SK-N-SH (cell line): ENCODE data around the gene IL1R2. TPM values are rescaled to one million over a fixed set of nuclear protein-coding genes. Genes with fewer than 3 reads are reported as not detected.
A peak's percentile ranks its signal among the peaks of the same experiment; 100 is the strongest.

ENCODE experiments used
- CTCF ChIA-PET: fragments of 300-600, 350-600 bp; formaldehyde crosslinking; extraction: SDS; loops from one replicate; lab custom pipeline; 2021; lab: Yijun Ruan, JAX
- POLR2A ChIA-PET: fragments of 350-600 bp; sonication (Branson Sonifier 250); formaldehyde crosslinking; extraction: SDS; loops from one replicate; lab custom pipeline; 2020; ENCODE audit warnings: antibody characterized with exemption, inconsistent platforms; lab: Yijun Ruan, JAX
- DNase-seq: peaks from one replicate; pipeline ENCODE4 v3.0.0; 2012
- H2AFZ ChIP-seq: fragments of 200-600 bp; sonication (generic); 2 replicates; pipeline ENCODE4 v1.8.1; 2016; ENCODE audit warnings: antibody characterized with exemption, mild to moderate bottlenecking, low read depth
- H3F3A ChIP-seq: fragments of 200-600 bp; sonication (generic); replicated peaks from 2 replicates; pipeline ENCODE3; 2016; ENCODE audit warnings: antibody characterized with exemption, mild to moderate bottlenecking; ENCODE audit not compliant: insufficient read depth
- H3K27ac ChIP-seq, 2 experiments: fragments of 200-500 bp in 1 of 2; fragments of 200-600 bp in 1 of 2; sonication (Bioruptor generic) in 1 of 2; sonication (generic), shearing (Covaris generic) in 1 of 2; 2 replicates each; pipeline versions ENCODE4 v1.5.1 to v1.6.1; 2014 to 2016; ENCODE audit warnings: low read depth in 2 of 2, inconsistent platforms in 1 of 2, low read length in 1 of 2, mild to moderate bottlenecking in 1 of 2, mixed read lengths in 1 of 2
- H3K27me3 ChIP-seq: fragments of 200-600 bp; sonication (generic), shearing (Covaris generic); 2 replicates; pipeline ENCODE4 v1.6.1; 2016; ENCODE audit warnings: mixed run types; ENCODE audit not compliant: insufficient read depth
- H3K36me3 ChIP-seq, 2 experiments: fragments of 200-500 bp in 1 of 2; fragments of 200-600 bp in 1 of 2; sonication (Bioruptor generic) in 1 of 2; sonication (generic) in 1 of 2; replicated peaks in 1 of 2; 2 replicates each; pipeline versions ENCODE3 to v1.5.1; 2014 to 2016; ENCODE audit warnings: low read length in 1 of 2, mild to moderate bottlenecking in 1 of 2; ENCODE audit not compliant: insufficient read depth in 2 of 2, control insufficient read depth in 1 of 2
- H3K4me1 ChIP-seq, 2 experiments: fragments of 200-500 bp in 1 of 2; fragments of 200-600 bp in 1 of 2; sonication (Bioruptor generic) in 1 of 2; sonication (generic), shearing (Covaris generic) in 1 of 2; 2 replicates each; pipeline versions ENCODE4 v1.5.1 to v1.6.1; 2014 to 2016; ENCODE audit warnings: low read depth in 1 of 2, low read length in 1 of 2, mixed run types in 1 of 2; ENCODE audit not compliant: insufficient read depth in 2 of 2, control insufficient read depth in 1 of 2
- H3K4me2 ChIP-seq: fragments of 200-600 bp; sonication (generic), shearing (Covaris generic); 2 replicates; pipeline ENCODE4 v1.6.1; 2017; ENCODE audit warnings: mixed run types
- H3K4me3 ChIP-seq, 2 experiments: fragments of 200-500 bp in 1 of 2; fragments of 200-600 bp in 1 of 2; sonication (Bioruptor generic) in 1 of 2; sonication (generic), shearing (Covaris generic) in 1 of 2; 2 replicates each; pipeline versions ENCODE4 v1.5.1 to v1.8.1; 2014 to 2016; ENCODE audit warnings: low read depth in 2 of 2, inconsistent platforms in 1 of 2, low read length in 1 of 2, mild to moderate bottlenecking in 1 of 2, mixed read lengths in 1 of 2, moderate library complexity in 1 of 2
- H3K79me2 ChIP-seq: fragments of 200-600 bp; sonication (generic); 2 replicates; pipeline ENCODE4 v1.8.1; 2017; ENCODE audit warnings: mild to moderate bottlenecking; ENCODE audit not compliant: insufficient read depth
- H3K9ac ChIP-seq: fragments of 200-600 bp; sonication (generic); 2 replicates; pipeline ENCODE4 v1.6.1; 2017; ENCODE audit warnings: mixed run types
- H3K9me2 ChIP-seq: fragments of 200-600 bp; sonication (generic); 2 replicates; pipeline ENCODE4 v1.6.1; 2017; ENCODE audit warnings: mixed run types
- H3K9me3 ChIP-seq: fragments of 200-600 bp; sonication (generic); 2 replicates; pipeline ENCODE4 v1.6.1; 2017; ENCODE audit warnings: mixed run types, mild to moderate bottlenecking, moderate library complexity
- H4K20me1 ChIP-seq: fragments of 200-600 bp; sonication (generic); 2 replicates; pipeline ENCODE4 v1.6.1; 2017; ENCODE audit warnings: mild to moderate bottlenecking, mixed run types; ENCODE audit not compliant: insufficient read depth
- CHD2 ChIP-seq: fragments of 150-350 bp; IDR thresholded peaks from 2 replicates; pipeline ENCODE4 v1.6.1; 2018; ENCODE audit warnings: low read length; ENCODE audit not compliant: partially characterized antibody
- ELF1 ChIP-seq: IDR thresholded peaks from 2 replicates; pipeline ENCODE4 v1.4.0; 2012
- EP300 ChIP-seq, 2 experiments: IDR thresholded peaks; 2 replicates each; pipeline versions ENCODE4 v1.4.0 to v1.6.1; 2012; ENCODE audit warnings: borderline replicate concordance in 1 of 2, low read depth in 1 of 2, low read length in 1 of 2
- FOXJ3 ChIP-seq: sonication (generic); formaldehyde crosslinking; IDR thresholded peaks from 2 replicates; pipeline ENCODE4 v1.5.1; 2020; ENCODE audit warnings: mild to moderate bottlenecking, missing genetic modification reagents
- FOXM1 ChIP-seq: IDR thresholded peaks from 2 replicates; pipeline ENCODE4 v1.4.0; 2012; ENCODE audit warnings: low read depth, mild to moderate bottlenecking
- GABPA ChIP-seq: IDR thresholded peaks from 2 replicates; pipeline ENCODE4 v1.4.0; 2012; ENCODE audit warnings: low read depth, mild to moderate bottlenecking
- MEF2A ChIP-seq: IDR thresholded peaks from 2 replicates; pipeline ENCODE4 v1.4.0; 2012; ENCODE audit warnings: low read depth, borderline replicate concordance
- MXI1 ChIP-seq: IDR thresholded peaks from 2 replicates; pipeline ENCODE4 v1.6.1; 2012; ENCODE audit warnings: mild to moderate bottlenecking, low read depth, low read length, improper control_type of control experiment
- NFIC ChIP-seq: IDR thresholded peaks from 2 replicates; pipeline ENCODE4 v1.4.0; 2012; ENCODE audit warnings: borderline replicate concordance
- NRF1 ChIP-seq: IDR thresholded peaks from 2 replicates; pipeline ENCODE4 v1.6.1; 2012; ENCODE audit warnings: low read depth, mild to moderate bottlenecking, low read length
- POLR2AphosphoS5 ChIP-seq: IDR thresholded peaks from 2 replicates; pipeline ENCODE4 v1.6.1; 2012; ENCODE audit warnings: low read depth, low read length
- RFX5 ChIP-seq: IDR thresholded peaks from 2 replicates; pipeline ENCODE4 v1.6.1; 2012; ENCODE audit warnings: mild to moderate bottlenecking, improper control_type of control experiment, low read length
- RXRA ChIP-seq: IDR thresholded peaks from 2 replicates; pipeline ENCODE4 v1.4.0; 2012; ENCODE audit warnings: low read depth, mild to moderate bottlenecking, borderline replicate concordance
- SIN3A ChIP-seq: IDR thresholded peaks from 2 replicates; pipeline ENCODE4 v1.6.1; 2012; ENCODE audit warnings: low read depth, mild to moderate bottlenecking, low read length, moderate library complexity, borderline replicate concordance
- SMC3 ChIP-seq: IDR thresholded peaks from 2 replicates; pipeline ENCODE4 v1.6.1; 2012; ENCODE audit warnings: low read depth, low read length, improper control_type of control experiment
- TAF1 ChIP-seq: IDR thresholded peaks from 2 replicates; pipeline ENCODE4 v1.6.1; 2012; ENCODE audit warnings: low read depth, mild to moderate bottlenecking, low read length, moderate library complexity, borderline replicate concordance
- TCF12 ChIP-seq: IDR thresholded peaks from 2 replicates; pipeline ENCODE4 v1.4.0; 2012
- WGBS: methylation state at CpG from one replicate; pipeline ENCODE4 v1.1.6; 2017; ENCODE audit warnings: low lambda C conversion rate; 5-methylcytosine and 5-hydroxymethylcytosine counted together
- polyA plus RNA-seq, 3 experiments: library from polyadenylated mRNA; depleted of rRNA; stranded (reverse); fragments of >200 nt; gene quantifications; 2 replicates each; pipeline ENCODE4 v1.2.3, GENCODE V29; 2012
- TF ChIP-seq, protein P1 (sequence below): fragments of 200-600 bp; sonication (generic); IDR thresholded peaks from 2 replicates; pipeline ENCODE4 v1.6.1; 2017; ENCODE audit warnings: antibody characterized with exemption, mild to moderate bottlenecking, moderate library complexity
- TF ChIP-seq, protein P2 (sequence below): IDR thresholded peaks from 2 replicates; pipeline ENCODE4 v1.4.0; 2012; ENCODE audit warnings: low read depth
- TF ChIP-seq, protein P3 (sequence below): IDR thresholded peaks from 2 replicates; pipeline ENCODE4 v1.4.0; 2012; ENCODE audit warnings: low read depth, borderline replicate concordance
- TF ChIP-seq, protein P4 (sequence below): IDR thresholded peaks from 2 replicates; pipeline ENCODE4; 2012
- TF ChIP-seq, protein P5 (sequence below): IDR thresholded peaks from 2 replicates; pipeline ENCODE4 v1.6.1; 2012; ENCODE audit warnings: mild to moderate bottlenecking, low read depth, low read length, moderate library complexity
- TF ChIP-seq, protein P6 (sequence below): fragments of 150-350 bp; IDR thresholded peaks from 2 replicates; pipeline ENCODE4 v1.6.1; 2017; ENCODE audit warnings: antibody characterized with exemption, low read length, low read depth, borderline replicate concordance
- TF ChIP-seq, protein P7 (sequence below): fragments of 150-350 bp; IDR thresholded peaks from 2 replicates; pipeline ENCODE4 v1.6.1; 2016; ENCODE audit warnings: mild to moderate bottlenecking, low read depth, low read length

The IL1R2 gene
- polyA plus RNA-seq, 1 of the 3 experiments (the other 2 are of a cell fraction) = 0.16 TPM

DNA sequence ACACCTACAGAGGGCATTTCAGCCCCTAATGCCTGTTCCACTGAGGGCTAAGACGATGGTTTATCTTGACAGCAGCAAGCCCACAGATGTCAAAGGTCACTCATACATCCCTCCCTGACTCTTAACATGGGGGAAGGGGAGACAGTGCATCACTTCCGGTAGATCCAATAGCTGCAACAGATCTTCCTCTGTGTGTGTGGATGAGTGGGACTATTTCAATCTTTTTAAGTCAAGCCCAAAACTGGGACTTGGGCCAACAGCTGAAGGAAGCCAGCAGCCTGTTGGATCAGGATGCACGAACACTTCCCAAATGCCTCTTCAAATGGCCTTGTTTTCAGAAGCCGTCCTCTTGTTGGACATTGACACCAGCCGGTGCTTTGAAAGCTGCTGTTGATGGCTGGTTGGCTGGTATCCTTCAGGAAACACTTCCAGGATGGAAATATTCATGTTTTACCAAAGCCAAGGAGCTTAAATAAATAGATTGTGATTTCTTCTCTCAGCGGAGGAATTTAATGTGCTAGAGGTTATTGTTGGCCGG, 59.2 kb downstream of the IL1R2 start:
- no peak overlapping the region for H3K9ac ChIP-seq
- no peaks in the 10 kb centered on the region for H3K79me2 ChIP-seq
- no peak for DNase-seq
- no peak overlapping the region; the same call in 1 of the 2 replicates for H2AFZ ChIP-seq
- peaks cover 14% of the 10 kb centered on the region for H3F3A ChIP-seq
- ChIA-PET POLR2A (interaction anchor here (1.5 kb wide), 1 partner anchor 13 kb away, joined by 4 read pairs; no protein-coding TSS in a partner anchor), CTCF (interaction anchor here (0.7 to 1.8 kb wide), 2 partner anchors 30 to 190 kb away, joined by 3 to 5 read pairs; no protein-coding TSS in a partner anchor)
- H3K4me3 ChIP-seq = no peak overlapping the region
- no peaks in the 10 kb centered on the region; a peak in 1 of 4 replicates for H3K4me1 ChIP-seq
- H3K4me2 ChIP-seq = peak overlapping the region; percentile 22; the same call in 1 of the 2 replicates
- 62% methylated on average over 7 of the region's 7 CpGs for WGBS
- no peaks in the 10 kb centered on the region for H3K9me2 ChIP-seq
- H3K27me3 ChIP-seq = no peaks in the 10 kb centered on the region
- no peaks in the 10 kb centered on the region for H4K20me1 ChIP-seq
- no peaks in the 10 kb centered on the region for H3K36me3 ChIP-seq
- H3K9me3 ChIP-seq = no peaks in the 10 kb centered on the region
- peak overlapping the region; percentile 40 to 63; a peak in 3 of 4 replicates for H3K27ac ChIP-seq
- TF ChIP-seq, protein P1, sequence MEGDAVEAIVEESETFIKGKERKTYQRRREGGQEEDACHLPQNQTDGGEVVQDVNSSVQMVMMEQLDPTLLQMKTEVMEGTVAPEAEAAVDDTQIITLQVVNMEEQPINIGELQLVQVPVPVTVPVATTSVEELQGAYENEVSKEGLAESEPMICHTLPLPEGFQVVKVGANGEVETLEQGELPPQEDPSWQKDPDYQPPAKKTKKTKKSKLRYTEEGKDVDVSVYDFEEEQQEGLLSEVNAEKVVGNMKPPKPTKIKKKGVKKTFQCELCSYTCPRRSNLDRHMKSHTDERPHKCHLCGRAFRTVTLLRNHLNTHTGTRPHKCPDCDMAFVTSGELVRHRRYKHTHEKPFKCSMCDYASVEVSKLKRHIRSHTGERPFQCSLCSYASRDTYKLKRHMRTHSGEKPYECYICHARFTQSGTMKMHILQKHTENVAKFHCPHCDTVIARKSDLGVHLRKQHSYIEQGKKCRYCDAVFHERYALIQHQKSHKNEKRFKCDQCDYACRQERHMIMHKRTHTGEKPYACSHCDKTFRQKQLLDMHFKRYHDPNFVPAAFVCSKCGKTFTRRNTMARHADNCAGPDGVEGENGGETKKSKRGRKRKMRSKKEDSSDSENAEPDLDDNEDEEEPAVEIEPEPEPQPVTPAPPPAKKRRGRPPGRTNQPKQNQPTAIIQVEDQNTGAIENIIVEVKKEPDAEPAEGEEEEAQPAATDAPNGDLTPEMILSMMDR = no peak
- TF ChIP-seq EP300 (IDR thresholded peaks at IDR 0.05; ENCODE audit: borderline replicate concordance in 1 of 2, low read depth in 1 of 2, low read length in 1 of 2) (peak in 1 of 2 experiments; percentile 37; a peak in 1 of 4 replicates), SMC3 (no peak), NRF1 (no peak), MXI1 (no peak), POLR2AphosphoS5 (no peak), MEF2A (no peak), SIN3A (no peak), RFX5 (no peak), NFIC (peak; percentile 83), TAF1 (no peak), TCF12 (peak; percentile 71), GABPA (peak; percentile 43; the same call in 1 of the 2 replicates), CHD2 (no peak), FOXJ3 (CRISPR knock-in tag) (no peak), FOXM1 (no peak), RXRA (no peak), ELF1 (peak; percentile 25; the same call in 1 of the 2 replicates)
- TF ChIP-seq, protein P2, sequence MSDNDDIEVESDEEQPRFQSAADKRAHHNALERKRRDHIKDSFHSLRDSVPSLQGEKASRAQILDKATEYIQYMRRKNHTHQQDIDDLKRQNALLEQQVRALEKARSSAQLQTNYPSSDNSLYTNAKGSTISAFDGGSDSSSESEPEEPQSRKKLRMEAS = no peak
- TF ChIP-seq, protein P3, sequence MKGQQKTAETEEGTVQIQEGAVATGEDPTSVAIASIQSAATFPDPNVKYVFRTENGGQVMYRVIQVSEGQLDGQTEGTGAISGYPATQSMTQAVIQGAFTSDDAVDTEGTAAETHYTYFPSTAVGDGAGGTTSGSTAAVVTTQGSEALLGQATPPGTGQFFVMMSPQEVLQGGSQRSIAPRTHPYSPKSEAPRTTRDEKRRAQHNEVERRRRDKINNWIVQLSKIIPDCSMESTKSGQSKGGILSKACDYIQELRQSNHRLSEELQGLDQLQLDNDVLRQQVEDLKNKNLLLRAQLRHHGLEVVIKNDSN = no peak
- TF ChIP-seq, protein P4, sequence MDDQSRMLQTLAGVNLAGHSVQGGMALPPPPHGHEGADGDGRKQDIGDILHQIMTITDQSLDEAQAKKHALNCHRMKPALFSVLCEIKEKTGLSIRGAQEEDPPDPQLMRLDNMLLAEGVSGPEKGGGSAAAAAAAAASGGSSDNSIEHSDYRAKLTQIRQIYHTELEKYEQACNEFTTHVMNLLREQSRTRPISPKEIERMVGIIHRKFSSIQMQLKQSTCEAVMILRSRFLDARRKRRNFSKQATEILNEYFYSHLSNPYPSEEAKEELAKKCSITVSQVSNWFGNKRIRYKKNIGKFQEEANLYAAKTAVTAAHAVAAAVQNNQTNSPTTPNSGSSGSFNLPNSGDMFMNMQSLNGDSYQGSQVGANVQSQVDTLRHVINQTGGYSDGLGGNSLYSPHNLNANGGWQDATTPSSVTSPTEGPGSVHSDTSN = peak; percentile 62
- TF ChIP-seq, protein P5, sequence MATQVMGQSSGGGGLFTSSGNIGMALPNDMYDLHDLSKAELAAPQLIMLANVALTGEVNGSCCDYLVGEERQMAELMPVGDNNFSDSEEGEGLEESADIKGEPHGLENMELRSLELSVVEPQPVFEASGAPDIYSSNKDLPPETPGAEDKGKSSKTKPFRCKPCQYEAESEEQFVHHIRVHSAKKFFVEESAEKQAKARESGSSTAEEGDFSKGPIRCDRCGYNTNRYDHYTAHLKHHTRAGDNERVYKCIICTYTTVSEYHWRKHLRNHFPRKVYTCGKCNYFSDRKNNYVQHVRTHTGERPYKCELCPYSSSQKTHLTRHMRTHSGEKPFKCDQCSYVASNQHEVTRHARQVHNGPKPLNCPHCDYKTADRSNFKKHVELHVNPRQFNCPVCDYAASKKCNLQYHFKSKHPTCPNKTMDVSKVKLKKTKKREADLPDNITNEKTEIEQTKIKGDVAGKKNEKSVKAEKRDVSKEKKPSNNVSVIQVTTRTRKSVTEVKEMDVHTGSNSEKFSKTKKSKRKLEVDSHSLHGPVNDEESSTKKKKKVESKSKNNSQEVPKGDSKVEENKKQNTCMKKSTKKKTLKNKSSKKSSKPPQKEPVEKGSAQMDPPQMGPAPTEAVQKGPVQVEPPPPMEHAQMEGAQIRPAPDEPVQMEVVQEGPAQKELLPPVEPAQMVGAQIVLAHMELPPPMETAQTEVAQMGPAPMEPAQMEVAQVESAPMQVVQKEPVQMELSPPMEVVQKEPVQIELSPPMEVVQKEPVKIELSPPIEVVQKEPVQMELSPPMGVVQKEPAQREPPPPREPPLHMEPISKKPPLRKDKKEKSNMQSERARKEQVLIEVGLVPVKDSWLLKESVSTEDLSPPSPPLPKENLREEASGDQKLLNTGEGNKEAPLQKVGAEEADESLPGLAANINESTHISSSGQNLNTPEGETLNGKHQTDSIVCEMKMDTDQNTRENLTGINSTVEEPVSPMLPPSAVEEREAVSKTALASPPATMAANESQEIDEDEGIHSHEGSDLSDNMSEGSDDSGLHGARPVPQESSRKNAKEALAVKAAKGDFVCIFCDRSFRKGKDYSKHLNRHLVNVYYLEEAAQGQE = no peak
- TF ChIP-seq, protein P6, sequence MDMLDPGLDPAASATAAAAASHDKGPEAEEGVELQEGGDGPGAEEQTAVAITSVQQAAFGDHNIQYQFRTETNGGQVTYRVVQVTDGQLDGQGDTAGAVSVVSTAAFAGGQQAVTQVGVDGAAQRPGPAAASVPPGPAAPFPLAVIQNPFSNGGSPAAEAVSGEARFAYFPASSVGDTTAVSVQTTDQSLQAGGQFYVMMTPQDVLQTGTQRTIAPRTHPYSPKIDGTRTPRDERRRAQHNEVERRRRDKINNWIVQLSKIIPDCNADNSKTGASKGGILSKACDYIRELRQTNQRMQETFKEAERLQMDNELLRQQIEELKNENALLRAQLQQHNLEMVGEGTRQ = no peak
- TF ChIP-seq, protein P7, sequence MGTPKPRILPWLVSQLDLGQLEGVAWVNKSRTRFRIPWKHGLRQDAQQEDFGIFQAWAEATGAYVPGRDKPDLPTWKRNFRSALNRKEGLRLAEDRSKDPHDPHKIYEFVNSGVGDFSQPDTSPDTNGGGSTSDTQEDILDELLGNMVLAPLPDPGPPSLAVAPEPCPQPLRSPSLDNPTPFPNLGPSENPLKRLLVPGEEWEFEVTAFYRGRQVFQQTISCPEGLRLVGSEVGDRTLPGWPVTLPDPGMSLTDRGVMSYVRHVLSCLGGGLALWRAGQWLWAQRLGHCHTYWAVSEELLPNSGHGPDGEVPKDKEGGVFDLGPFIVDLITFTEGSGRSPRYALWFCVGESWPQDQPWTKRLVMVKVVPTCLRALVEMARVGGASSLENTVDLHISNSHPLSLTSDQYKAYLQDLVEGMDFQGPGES = no peak
